Inferior parietal cortex (tissue), 1 donor: ENCODE measurements around the gene WEE1.
"Not testable (repeated sequence)": the region's sequence is repeated elsewhere in the genome, so short reads cannot be mapped to it uniquely, and the experiment has no call there.

Source experiments
- DNase-seq: peaks from one replicate; pipeline ENCODE4 v3.0.0-alpha.2; 2016; ENCODE audit errors: extremely low spot score

Gene WEE1

GRCh38 chr11:9573052-9573774, at the start of gene WEE1:
TSS of gene WEE1 (plus strand) at chr11:9573670. CDS start at chr11:9573934, 264 bp downstream.
- peak; percentile 92 for DNase-seq

GRCh38 chr11:9524001-9524400, 49.5 kb upstream of the WEE1 start:
- DNase-seq = no peak

- no peak for DNase-seq
Measured at GRCh38 chr11:9525116-9525515, 48.4 kb upstream of the WEE1 start.

GRCh38 chr11:9527481-9528135, 45.9 kb upstream of the WEE1 start:
- no peak for DNase-seq

- DNase-seq = no peak
Measured at GRCh38 chr11:9528136-9528501, 45.4 kb upstream of the WEE1 start.

GRCh38 chr11:9528573-9529333, 44.7 kb upstream of the WEE1 start:
- no peak for DNase-seq

- no peak for DNase-seq
Measured at GRCh38 chr11:9529334-9529650, 44.2 kb upstream of the WEE1 start.

GRCh38 chr11:9530020-9530621, 43.3 kb upstream of the WEE1 start:
- no peak for DNase-seq

GRCh38 chr11:9530901-9531625, 42.4 kb upstream of the WEE1 start:
- no peak for DNase-seq

- DNase-seq = no peak
Measured at GRCh38 chr11:9533058-9533457, 40.4 kb upstream of the WEE1 start.

- no peak for DNase-seq
Measured at GRCh38 chr11:9533736-9534473, 39.6 kb upstream of the WEE1 start.

- DNase-seq = peak; percentile 25
Measured at GRCh38 chr11:9535189-9535781, 38.2 kb upstream of the WEE1 start.

GRCh38 chr11:9538548-9538947, 34.9 kb upstream of the WEE1 start:
- DNase-seq = no peak

GRCh38 chr11:9549216-9549615, 24.3 kb upstream of the WEE1 start:
- DNase-seq = not testable (repeated sequence)

- DNase-seq = no peak
Measured at GRCh38 chr11:9550191-9550628, 23.3 kb upstream of the WEE1 start.

GRCh38 chr11:9561279-9561982, 12.0 kb upstream of the WEE1 start:
- DNase-seq = no peak

- no peak for DNase-seq
Measured at GRCh38 chr11:9562716-9563115, 10.8 kb upstream of the WEE1 start.

- DNase-seq = no peak
Measured at GRCh38 chr11:9563196-9563730, 10.2 kb upstream of the WEE1 start.

GRCh38 chr11:9565822-9566560, 7.5 kb upstream of the WEE1 start:
- DNase-seq = peak; percentile 55
